ENCODE results near the gene AGAP1.

DNA sequence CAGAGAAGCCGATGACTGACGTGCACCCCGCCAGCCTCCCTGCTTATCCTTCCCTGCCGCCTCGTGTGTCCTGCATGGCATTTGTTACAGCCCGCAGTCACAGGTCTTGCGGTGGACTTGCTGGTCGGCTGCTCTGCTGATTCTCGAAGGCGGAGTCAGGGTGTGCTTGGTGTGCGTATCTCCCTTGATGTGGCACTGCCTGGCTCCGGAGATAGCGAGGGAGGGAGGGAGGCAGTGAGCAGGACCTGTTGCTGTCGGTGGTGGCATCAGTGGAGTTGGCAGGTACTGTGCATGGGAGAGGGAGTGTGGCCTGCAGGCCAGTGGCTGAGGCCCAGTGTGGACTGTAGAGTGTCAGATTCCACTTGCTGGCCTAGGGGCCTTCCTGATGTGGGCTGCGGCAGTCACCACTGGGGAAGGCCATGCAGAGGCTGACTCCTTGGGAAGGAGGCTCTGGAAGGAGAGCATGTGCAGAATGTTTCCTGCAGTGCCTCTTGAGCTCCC, 198.9 kb downstream of the AGAP1 start:
- TF ChIP-seq, protein P1, sequence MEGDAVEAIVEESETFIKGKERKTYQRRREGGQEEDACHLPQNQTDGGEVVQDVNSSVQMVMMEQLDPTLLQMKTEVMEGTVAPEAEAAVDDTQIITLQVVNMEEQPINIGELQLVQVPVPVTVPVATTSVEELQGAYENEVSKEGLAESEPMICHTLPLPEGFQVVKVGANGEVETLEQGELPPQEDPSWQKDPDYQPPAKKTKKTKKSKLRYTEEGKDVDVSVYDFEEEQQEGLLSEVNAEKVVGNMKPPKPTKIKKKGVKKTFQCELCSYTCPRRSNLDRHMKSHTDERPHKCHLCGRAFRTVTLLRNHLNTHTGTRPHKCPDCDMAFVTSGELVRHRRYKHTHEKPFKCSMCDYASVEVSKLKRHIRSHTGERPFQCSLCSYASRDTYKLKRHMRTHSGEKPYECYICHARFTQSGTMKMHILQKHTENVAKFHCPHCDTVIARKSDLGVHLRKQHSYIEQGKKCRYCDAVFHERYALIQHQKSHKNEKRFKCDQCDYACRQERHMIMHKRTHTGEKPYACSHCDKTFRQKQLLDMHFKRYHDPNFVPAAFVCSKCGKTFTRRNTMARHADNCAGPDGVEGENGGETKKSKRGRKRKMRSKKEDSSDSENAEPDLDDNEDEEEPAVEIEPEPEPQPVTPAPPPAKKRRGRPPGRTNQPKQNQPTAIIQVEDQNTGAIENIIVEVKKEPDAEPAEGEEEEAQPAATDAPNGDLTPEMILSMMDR (IDR thresholded peaks at IDR 0.05; ENCODE audit: insufficient read depth, low read depth, low read length): no peak
- no peak for TF ChIP-seq EZH2 (IDR thresholded peaks at IDR 0.05; ENCODE audit: insufficient read depth, low read length)
